Tibial artery (tissue), 4 donors: Measurements from ENCODE around the gene AUP1.

Experiments
- DNase-seq, 2 donors: peaks; one replicate each; pipeline ENCODE4 v3.0.0-alpha.2; 2019
- H3K27ac ChIP-seq, 2 donors: fragments of 200-600 bp; sonication (generic) in 1 of 2; 1 replicate in 1 of 2; 2 replicates in 1 of 2; pipeline ENCODE4 v1.5.1; 2018 to 2019; ENCODE audit warnings: mild to moderate bottlenecking in 1 of 2
- H3K27me3 ChIP-seq, 2 donors: fragments of 200-600 bp; sonication (generic) in 1 of 2; one replicate each; pipeline versions ENCODE4 v1.5.1 to v1.6.0; 2016 to 2019
- H3K36me3 ChIP-seq, 3 donors: fragments of 200-600 bp; sonication (generic) in 2 of 3; one replicate each; pipeline ENCODE4 v1.5.1; 2016 to 2019; ENCODE audit warnings: mild to moderate bottlenecking in 2 of 3
- H3K4me1 ChIP-seq, 4 donors: fragments of 200-600 bp; sonication (generic) in 2 of 4; 1 replicate in 3 of 4; 2 replicates in 1 of 4; pipeline ENCODE4 v1.5.1; 2016 to 2019
- H3K4me3 ChIP-seq, 2 donors: fragments of 200-600 bp; sonication (generic) in 1 of 2; 1 replicate in 1 of 2; 2 replicates in 1 of 2; pipeline ENCODE4 v1.5.1; 2018 to 2019; ENCODE audit warnings: mild to moderate bottlenecking in 2 of 2
- H3K9me3 ChIP-seq, 3 donors: fragments of 200-600 bp; sonication (generic) in 1 of 3; one replicate each; pipeline ENCODE4 v1.5.1; 2016 to 2019
- CTCF ChIP-seq, 2 experiments: fragments of 200-600 bp in 1 of 2; fragments of 450-650 bp in 1 of 2; IDR thresholded peaks; one replicate each; pipeline ENCODE4 v1.5.1; 2017 to 2019; ENCODE audit warnings: antibody characterized with exemption in 2 of 2, mild to moderate bottlenecking in 1 of 2, moderate library complexity in 1 of 2
- intact Hi-C: fragments of 100-400 bp; cut with DNase I; formaldehyde crosslinking; loops from one replicate; pipeline ENCODE4 v1.15.0; 2023; ENCODE audit warnings: low total_unique reads

AUP1 gene

GRCh38 chr2:74560591-74560990, 31.1 kb upstream of the AUP1 start:
- no peak overlapping the region for H3K27ac ChIP-seq
- peaks cover 0 to 10% (median 0%) of the 10 kb centered on the region in 3 donors for H3K36me3 ChIP-seq
- intact Hi-C loops = no loop called here
- H3K4me3 ChIP-seq = no peak overlapping the region
- H3K4me1 ChIP-seq = peaks cover 0 to 10% (median under 1%) of the 10 kb centered on the region in 4 donors
- no peaks in the 10 kb centered on the region for H3K27me3 ChIP-seq
- no peak for TF ChIP-seq CTCF (IDR thresholded peaks at IDR 0.05)
- DNase-seq = no peak
- no peaks in the 10 kb centered on the region for H3K9me3 ChIP-seq

- peaks cover 0 to 13% (median 4%) of the 10 kb centered on the region in 4 donors for H3K4me1 ChIP-seq
- H3K27ac ChIP-seq = no peak overlapping the region
- H3K27me3 ChIP-seq = no peaks in the 10 kb centered on the region
- peaks cover 0 to 10% (median 0%) of the 10 kb centered on the region in 3 donors for H3K36me3 ChIP-seq
- DNase-seq = no peak
- H3K4me3 ChIP-seq = no peak overlapping the region
- TF ChIP-seq CTCF (IDR thresholded peaks at IDR 0.05) = no peak
- no peaks in the 10 kb centered on the region for H3K9me3 ChIP-seq
- intact Hi-C loops = no loop called here
Observed at GRCh38 chr2:74559912-74560311, 30.4 kb upstream of the AUP1 start.

- peaks cover 0 to 15% (median 6%) of the 10 kb centered on the region in 4 donors for H3K4me1 ChIP-seq
- DNase-seq = no peak
- H3K36me3 ChIP-seq = peaks cover 0 to 10% (median 0%) of the 10 kb centered on the region in 3 donors
- no peak overlapping the region for H3K4me3 ChIP-seq
- no peak overlapping the region for H3K27ac ChIP-seq
- H3K9me3 ChIP-seq = no peaks in the 10 kb centered on the region
- TF ChIP-seq CTCF (IDR thresholded peaks at IDR 0.05) = no peak
- H3K27me3 ChIP-seq = no peaks in the 10 kb centered on the region
- intact Hi-C loops = no loop called here
Observed at GRCh38 chr2:74558284-74559230, 29.1 kb upstream of the AUP1 start.

GRCh38 chr2:74556831-74557370, 27.4 kb upstream of the AUP1 start:
- TF ChIP-seq CTCF (IDR thresholded peaks at IDR 0.05) = no peak
- DNase-seq = no peak
- no peak overlapping the region for H3K4me3 ChIP-seq
- intact Hi-C loops = no loop called here
- no peaks in the 10 kb centered on the region for H3K9me3 ChIP-seq
- H3K36me3 ChIP-seq = peaks cover 0 to 10% (median 0%) of the 10 kb centered on the region in 3 donors
- no peak overlapping the region for H3K27ac ChIP-seq
- H3K27me3 ChIP-seq = no peaks in the 10 kb centered on the region
- peaks cover 0 to 26% (median 17%) of the 10 kb centered on the region in 4 donors for H3K4me1 ChIP-seq

- Histone ChIP-seq H3K9me3 (no peaks in the 10 kb centered on the region), H3K27ac (peak overlapping the region in 1 of 2 donors; percentile 84), H3K27me3 (no peaks in the 10 kb centered on the region), H3K4me1 (peaks cover 0 to 26% (median 17%) of the 10 kb centered on the region in 4 donors), H3K36me3 (peaks cover 0 to 10% (median 0%) of the 10 kb centered on the region in 3 donors), H3K4me3 (peak overlapping the region in 1 of 2 donors; percentile 92)
- TF ChIP-seq CTCF (IDR thresholded peaks at IDR 0.05) = no peak
- intact Hi-C loops = no loop called here
- DNase-seq = no peak
Observed at GRCh38 chr2:74556159-74556558, 26.7 kb upstream of the AUP1 start.
